PFSK-1 (cell line): ENCODE data around the gene ALG8.

Experiments used
- FOXP2 ChIP-seq: optimal IDR thresholded peaks from 2 replicates; pipeline ENCODE3; 2011; ENCODE audit warnings: borderline replicate concordance, control low read depth, inconsistent platforms; ENCODE audit not compliant: insufficient read depth; ENCODE audit errors: extremely low read length, extremely low read depth
- POLR2AphosphoS5 ChIP-seq: IDR thresholded peaks from 2 replicates; pipeline ENCODE4 v1.6.1; 2012; ENCODE audit warnings: low read depth, mild to moderate bottlenecking, control low read depth, low read length, moderate library complexity
- REST ChIP-seq, 2 experiments: IDR thresholded peaks; 2 replicates each; pipeline versions ENCODE4 v1.6.1 to v1.8.0; 2011 to 2012; ENCODE audit warnings: low read depth in 2 of 2, low read length in 2 of 2, control low read depth in 1 of 2, inconsistent platforms in 1 of 2, mild to moderate bottlenecking in 1 of 2, moderate library complexity in 1 of 2; ENCODE audit not compliant: insufficient read depth in 1 of 2
- SIN3A ChIP-seq: IDR thresholded peaks from 2 replicates; pipeline ENCODE4 v1.6.1; 2012; ENCODE audit warnings: mild to moderate bottlenecking, low read length, moderate library complexity, borderline replicate concordance; ENCODE audit not compliant: insufficient read depth
- TAF1 ChIP-seq: IDR thresholded peaks from 2 replicates; pipeline ENCODE4 v1.6.1; 2012; ENCODE audit warnings: low read length, control low read depth, borderline replicate concordance; ENCODE audit not compliant: insufficient read depth

Gene ALG8

DNA sequence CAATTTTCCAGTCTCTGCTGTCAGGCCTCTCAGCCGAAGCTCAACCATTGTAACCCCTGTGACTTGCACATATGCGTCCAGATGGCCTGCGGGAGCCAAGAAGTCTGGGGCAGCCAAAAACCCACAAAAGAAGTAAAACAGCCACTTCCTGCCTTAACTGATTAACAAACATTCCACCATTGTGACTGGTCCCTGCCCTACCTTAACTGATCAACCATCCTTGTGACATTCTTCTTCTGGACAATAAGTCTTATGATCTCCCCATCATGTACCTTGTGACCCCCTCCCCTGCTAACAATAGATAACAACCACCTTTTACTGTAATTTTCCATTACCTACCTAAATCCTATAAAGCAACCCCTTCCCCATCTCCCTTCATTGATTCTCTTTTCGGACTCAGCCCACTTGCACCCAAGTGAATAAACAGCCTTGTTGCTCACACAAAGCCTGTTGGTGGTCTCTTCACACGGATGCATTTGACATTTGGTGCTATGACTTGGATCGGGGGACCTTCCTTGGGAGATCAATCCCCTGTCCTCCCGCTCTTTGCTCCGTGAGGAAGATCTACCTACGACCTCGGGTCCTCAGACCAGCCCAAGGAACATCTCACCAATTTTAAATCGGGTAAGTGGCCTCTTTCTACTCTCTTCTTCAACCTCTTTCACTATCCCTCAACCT is 58.5 kb downstream of the ALG8 start:
- TF ChIP-seq FOXP2 = no peak
- TF ChIP-seq SIN3A = no peak
- TF ChIP-seq POLR2AphosphoS5 = no peak
- TF ChIP-seq REST (IDR thresholded peaks at IDR 0.05; ENCODE audit: insufficient read depth in 1 of 2, low read depth in 2 of 2, low read length in 2 of 2) = no peak
- no peak for TF ChIP-seq TAF1

DNA sequence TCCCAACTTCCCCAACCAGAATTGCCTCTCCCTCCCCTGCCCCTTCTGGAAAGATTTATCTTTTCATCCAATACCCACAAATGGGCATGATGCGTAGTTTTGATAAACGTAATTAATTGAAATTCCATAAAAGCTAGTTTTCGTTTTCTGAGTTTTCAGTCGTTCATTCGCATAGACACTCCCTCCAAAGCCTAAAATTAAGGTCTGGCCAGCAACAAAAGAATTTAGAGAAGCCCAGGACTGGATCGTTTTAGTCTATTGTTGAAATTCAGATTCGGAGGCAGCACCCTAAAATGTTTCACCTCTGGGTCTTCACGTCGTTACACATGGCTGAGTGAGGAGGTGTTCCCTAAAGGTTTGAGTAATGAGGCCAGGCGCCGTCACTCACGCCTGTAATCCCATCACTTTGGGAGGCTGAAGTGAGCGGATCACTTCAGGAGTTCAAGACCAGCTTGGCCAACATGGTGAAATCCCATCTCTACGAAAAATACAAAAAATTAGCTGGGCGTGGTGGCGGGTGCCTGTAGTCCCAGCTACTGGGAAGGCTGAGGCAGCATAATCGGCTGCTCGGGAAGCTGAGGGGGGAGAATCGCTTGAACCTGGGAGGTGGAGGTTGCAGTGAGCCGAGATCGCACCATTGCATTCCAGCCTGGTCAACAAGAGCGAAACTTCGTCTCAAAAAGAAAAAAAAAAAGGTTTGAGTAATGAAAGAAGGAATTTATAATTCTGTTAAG is 59.2 kb downstream of the ALG8 start:
- TF ChIP-seq TAF1 = no peak
- TF ChIP-seq SIN3A = no peak
- no peak for TF ChIP-seq REST (IDR thresholded peaks at IDR 0.05; ENCODE audit: insufficient read depth in 1 of 2, low read depth in 2 of 2, low read length in 2 of 2)
- TF ChIP-seq POLR2AphosphoS5 = no peak
- TF ChIP-seq FOXP2 = no peak

GRCh38 chr11:78079232-78080083 is 60.0 kb downstream of the ALG8 start, which contains the start of gene NDUFC2:
TSS of gene NDUFC2 (minus strand) at chr11:78079862. CDS start at chr11:78079744, 118 bp downstream.
- TF ChIP-seq REST (IDR thresholded peaks at IDR 0.05; ENCODE audit: insufficient read depth in 1 of 2, low read depth in 2 of 2, low read length in 2 of 2) (peak; percentile 62 to 75; a peak in 3 of 4 replicates), FOXP2 (peak; percentile 98), POLR2AphosphoS5 (peak; percentile 97; the same call in 1 of the 2 replicates), TAF1 (peak; percentile 99), SIN3A (no peak; the same call in none of the 2 replicates)

DNA sequence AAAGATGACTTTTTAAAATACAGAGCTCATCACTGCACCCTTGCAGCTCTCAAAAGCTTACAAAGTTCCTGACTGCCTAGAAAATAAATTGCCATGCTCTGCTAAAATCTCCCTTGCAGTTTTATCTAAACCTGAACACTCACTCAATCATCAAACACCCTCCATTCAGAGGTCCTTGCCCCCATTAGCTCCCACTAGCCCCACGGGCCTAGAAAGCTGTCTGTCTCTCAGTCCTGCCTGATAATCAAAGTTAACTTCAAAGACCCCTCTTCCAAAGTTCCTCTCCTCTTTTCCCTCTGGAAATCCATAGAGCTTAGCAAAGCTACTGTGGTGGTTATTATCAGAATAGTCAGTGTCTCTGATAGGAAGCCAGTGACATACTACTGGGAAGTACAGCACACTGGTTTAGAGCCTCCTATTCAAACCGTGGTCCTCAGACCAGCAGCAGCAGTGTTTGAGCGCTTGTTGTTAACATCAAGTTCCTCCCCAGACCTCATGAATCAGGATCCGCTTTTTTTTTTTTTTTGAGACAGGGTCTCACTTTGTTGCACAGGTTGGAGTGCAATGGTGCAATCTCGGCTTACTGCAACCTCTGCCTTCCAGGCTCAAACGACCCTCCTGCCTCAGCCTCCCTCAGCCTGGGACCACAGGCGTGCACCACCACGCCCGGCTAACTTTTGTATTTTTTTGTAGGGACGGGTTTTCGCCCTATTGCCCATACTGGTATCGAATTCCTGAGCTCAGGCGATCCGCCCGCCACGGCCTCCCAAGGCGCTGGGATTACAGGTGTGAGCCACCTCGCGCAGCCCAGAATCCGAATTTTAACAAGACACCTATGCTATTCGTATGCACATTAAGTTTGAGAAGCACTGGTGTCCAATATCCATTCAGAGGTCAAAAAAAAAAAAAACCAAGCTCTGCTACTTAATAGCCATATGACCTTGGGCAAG is 60.9 kb downstream of the ALG8 start:
- TF ChIP-seq TAF1 = no peak
- TF ChIP-seq SIN3A = no peak
- no peak for TF ChIP-seq FOXP2
- no peak for TF ChIP-seq REST (IDR thresholded peaks at IDR 0.05; ENCODE audit: insufficient read depth in 1 of 2, low read depth in 2 of 2, low read length in 2 of 2)
- no peak for TF ChIP-seq POLR2AphosphoS5
